Small intestine (tissue), 7 donors: Measurements from ENCODE around the gene WDR4. TPM values are rescaled to one million over a fixed set of nuclear protein-coding genes. Genes with fewer than 3 reads are reported as not detected.
"Not testable (repeated sequence)": the region's sequence is repeated elsewhere in the genome, so short reads cannot be mapped to it uniquely, and the experiment has no call there.

Source experiments
- DNase-seq, 2 donors: peaks; one replicate each; pipeline versions ENCODE4 v3.0.0 to v3.0.0-alpha.2; 2013
- FAIRE-seq: peaks from 2 replicates; lab custom pipeline; 2012; peaks lifted over from hg19 to GRCh38; lab: Jason Lieb, UNC
- H3K27ac ChIP-seq, 3 donors: one replicate each; pipeline ENCODE4 v1.5.1; 2013; ENCODE audit warnings: low read length in 2 of 3, mild to moderate bottlenecking in 2 of 3, control low read depth in 1 of 3, inconsistent platforms in 1 of 3, low read depth in 1 of 3, moderate library complexity in 1 of 3
- H3K27me3 ChIP-seq, 3 donors: one replicate each; pipeline ENCODE4 v1.6.1; 2013; ENCODE audit warnings: low read length in 3 of 3, inconsistent platforms in 1 of 3; ENCODE audit not compliant: control insufficient read depth in 3 of 3, insufficient read depth in 3 of 3
- H3K36me3 ChIP-seq, 3 donors: one replicate each; pipeline ENCODE4 v1.6.1; 2013; ENCODE audit warnings: low read length in 3 of 3, inconsistent platforms in 1 of 3, low read depth in 1 of 3, mild to moderate bottlenecking in 1 of 3, moderate library complexity in 1 of 3; ENCODE audit not compliant: control insufficient read depth in 3 of 3, insufficient read depth in 2 of 3
- H3K4me1 ChIP-seq, 3 donors: one replicate each; pipeline ENCODE4 v1.6.1; 2013; ENCODE audit warnings: low read length in 2 of 3, inconsistent platforms in 1 of 3, low read depth in 1 of 3, mild to moderate bottlenecking in 1 of 3, moderate library complexity in 1 of 3; ENCODE audit not compliant: control insufficient read depth in 3 of 3, insufficient read depth in 2 of 3
- H3K4me3 ChIP-seq, 3 donors: one replicate each; pipeline ENCODE4 v1.5.1; 2013; ENCODE audit warnings: low read length in 3 of 3, control low read depth in 1 of 3, inconsistent platforms in 1 of 3, low read depth in 1 of 3, mild to moderate bottlenecking in 1 of 3, moderate library complexity in 1 of 3
- H3K9me3 ChIP-seq, 2 donors: one replicate each; pipeline ENCODE4 v1.6.1; 2013; ENCODE audit warnings: low read depth in 1 of 2, low read length in 1 of 2; ENCODE audit not compliant: control insufficient read depth in 2 of 2, insufficient read depth in 1 of 2
- WGBS, 3 donors: extraction: QIAGEN DNeasy Blood & Tissue Kit; methylation state at CpG; one replicate each; pipeline ENCODE4 v1.1.7; 2013; 5-methylcytosine and 5-hydroxymethylcytosine counted together
- polyA plus RNA-seq, 4 donors: library from polyadenylated mRNA; stranded (reverse) in 3 of 4; unstranded in 1 of 4; fragments of 200-250 nt in 3 of 4; fragments of 120-200 nt in 1 of 4; gene quantifications; one replicate each; pipeline versions ENCODE4 v1.2.1 to v1.2.3, GENCODE V29; 2013
- donor health status: healthy with polysubstance abuse.
- donor health status: control.
- donor health status: control.
- donor health status: Bipolar disorder and iron deficiency.
- donor health status: healthy.

WDR4 gene
- polyA plus RNA-seq, 4 donors = 3.5 to 20.7 (median 7.0) TPM

- H3K36me3 ChIP-seq = no peaks in the 10 kb centered on the region
- no peak overlapping the region for H3K4me3 ChIP-seq
- DNase-seq (no peak), FAIRE-seq (no peak)
- no peaks in the 10 kb centered on the region for H3K27me3 ChIP-seq
- no peak overlapping the region for H3K27ac ChIP-seq
- 80 to 87% (median 84%) methylated on average over 14 of the region's 14 CpGs for WGBS, 3 donors
- H3K9me3 ChIP-seq = no peaks in the 10 kb centered on the region
- peaks cover 0 to 4% (median 0%) of the 10 kb centered on the region in 3 donors for H3K4me1 ChIP-seq
Measured at GRCh38 chr21:42806509-42807140, 72.7 kb downstream of the WDR4 start.

GRCh38 chr21:42801616-42802015 is 77.7 kb downstream of the WDR4 start:
- WGBS, 3 donors = 81 to 89% (median 83%) methylated on average over 6 of the region's 6 CpGs
- not testable (repeated sequence) for H3K36me3 ChIP-seq, H3K27me3 ChIP-seq, H3K27ac ChIP-seq, H3K4me1 ChIP-seq, H3K9me3 ChIP-seq, DNase-seq, FAIRE-seq, H3K4me3 ChIP-seq

- 81 to 88% (median 86%) methylated on average over 5 of the region's 5 CpGs for WGBS, 3 donors
- Histone ChIP-seq H3K36me3 (no peaks in the 10 kb centered on the region), H3K27ac (no peak overlapping the region), H3K9me3 (no peaks in the 10 kb centered on the region), H3K27me3 (no peaks in the 10 kb centered on the region), H3K4me3 (no peak overlapping the region), H3K4me1 (peaks cover 0 to 6% (median 0%) of the 10 kb centered on the region in 3 donors)
- DNase-seq (no peak), FAIRE-seq (no peak)
Measured at GRCh38 chr21:42799948-42800347, 79.4 kb downstream of the WDR4 start.

GRCh38 chr21:42799516-42799915 is 79.8 kb downstream of the WDR4 start:
- FAIRE-seq (no peak), DNase-seq (peak in 1 of 2 donors; percentile 39)
- no peaks in the 10 kb centered on the region for H3K27me3 ChIP-seq
- H3K9me3 ChIP-seq = no peaks in the 10 kb centered on the region
- WGBS, 3 donors = 45 to 65% (median 46%) methylated on average over 9 of the region's 9 CpGs
- no peaks in the 10 kb centered on the region for H3K36me3 ChIP-seq
- no peak overlapping the region for H3K4me3 ChIP-seq
- H3K4me1 ChIP-seq = peaks cover 0 to 6% (median 0%) of the 10 kb centered on the region in 3 donors
- H3K27ac ChIP-seq = no peak overlapping the region

Other genes starting within 250 kb of the WDR4 start
- gene PDE9A, start 225.9 kb downstream of the WDR4 start, polyA plus RNA-seq = 10 to 100 TPM; 31.0 to 96.6 (median 49.6) TPM
- gene NDUFV3, start 13.8 kb upstream of the WDR4 start, polyA plus RNA-seq = 10 to 100 TPM; 15.9 to 29.2 (median 19.4) TPM
- gene ERVH48-1, start 46.1 kb upstream of the WDR4 start, polyA plus RNA-seq = under 1 TPM in 1 of 4 donors, not detected in 3; 0.89 TPM
- 10 to 100 TPM in 1 of 4 donors, 1 to 10 TPM in 3; 4.7 to 11.8 (median 6.0) TPM for gene PKNOX1, start 95.0 kb upstream of the WDR4 start, polyA plus RNA-seq
- gene CBS, start 196.3 kb upstream of the WDR4 start, polyA plus RNA-seq = 10 to 100 TPM in 3 of 4 donors, 1 to 10 TPM in 1; 9.4 to 20.6 (median 11.0) TPM
- gene U2AF1, start 228.0 kb upstream of the WDR4 start, polyA plus RNA-seq = 100 to 1,000 TPM in 1 of 4 donors, 10 to 100 TPM in 3; 39.2 to 124 (median 43.4) TPM